T1000 (cell line): ENCODE data around the gene SCARB1.
A peak's percentile ranks its signal among the peaks of the same experiment; 100 is the strongest.

Experiments
- DNase-seq: peaks from one replicate; lab custom pipeline; 2025; ENCODE audit warnings: mixed read lengths; lab: John Stamatoyannopoulos, UW

The SCARB1 gene

GRCh38 chr12:124745891-124746570 is 117.6 kb downstream of the SCARB1 start:
- DNase-seq: peak; percentile 80

- DNase-seq: no peak
Measured at GRCh38 chr12:124745465-124745890, 118.2 kb downstream of the SCARB1 start.

- DNase-seq: no peak
Measured at GRCh38 chr12:124744659-124745464, 118.8 kb downstream of the SCARB1 start.

GRCh38 chr12:124744273-124744640 is 119.4 kb downstream of the SCARB1 start:
- no peak for DNase-seq

- no peak for DNase-seq
Measured at GRCh38 chr12:124743479-124744272, 120.0 kb downstream of the SCARB1 start.

- no peak for DNase-seq
Measured at GRCh38 chr12:124742678-124743077, 121.0 kb downstream of the SCARB1 start.

GRCh38 chr12:124742111-124742510 is 121.6 kb downstream of the SCARB1 start:
- no peak for DNase-seq

GRCh38 chr12:124741211-124741610 is 122.5 kb downstream of the SCARB1 start:
- DNase-seq: no peak

GRCh38 chr12:124740691-124741137 is 123.0 kb downstream of the SCARB1 start:
- DNase-seq: no peak

- DNase-seq: no peak
Measured at GRCh38 chr12:124739953-124740561, 123.6 kb downstream of the SCARB1 start.

GRCh38 chr12:124738636-124739467 is 124.8 kb downstream of the SCARB1 start:
- DNase-seq: peak; percentile 21

- DNase-seq: no peak
Measured at GRCh38 chr12:124737772-124738635, 125.7 kb downstream of the SCARB1 start.

GRCh38 chr12:124737040-124737419 is 126.6 kb downstream of the SCARB1 start:
- DNase-seq: no peak

GRCh38 chr12:124736115-124737039 is 127.3 kb downstream of the SCARB1 start:
- DNase-seq: no peak

- DNase-seq: no peak
Measured at GRCh38 chr12:124734224-124734788, 129.4 kb downstream of the SCARB1 start.

GRCh38 chr12:124733086-124733485 is 130.6 kb downstream of the SCARB1 start:
- DNase-seq: no peak

- no peak for DNase-seq
Measured at GRCh38 chr12:124732275-124733075, 131.2 kb downstream of the SCARB1 start.

GRCh38 chr12:124731869-124732268 is 131.8 kb downstream of the SCARB1 start:
- no peak for DNase-seq
